Measurements from ENCODE around the gene NUAK2.

- TF ChIP-seq, protein P1, sequence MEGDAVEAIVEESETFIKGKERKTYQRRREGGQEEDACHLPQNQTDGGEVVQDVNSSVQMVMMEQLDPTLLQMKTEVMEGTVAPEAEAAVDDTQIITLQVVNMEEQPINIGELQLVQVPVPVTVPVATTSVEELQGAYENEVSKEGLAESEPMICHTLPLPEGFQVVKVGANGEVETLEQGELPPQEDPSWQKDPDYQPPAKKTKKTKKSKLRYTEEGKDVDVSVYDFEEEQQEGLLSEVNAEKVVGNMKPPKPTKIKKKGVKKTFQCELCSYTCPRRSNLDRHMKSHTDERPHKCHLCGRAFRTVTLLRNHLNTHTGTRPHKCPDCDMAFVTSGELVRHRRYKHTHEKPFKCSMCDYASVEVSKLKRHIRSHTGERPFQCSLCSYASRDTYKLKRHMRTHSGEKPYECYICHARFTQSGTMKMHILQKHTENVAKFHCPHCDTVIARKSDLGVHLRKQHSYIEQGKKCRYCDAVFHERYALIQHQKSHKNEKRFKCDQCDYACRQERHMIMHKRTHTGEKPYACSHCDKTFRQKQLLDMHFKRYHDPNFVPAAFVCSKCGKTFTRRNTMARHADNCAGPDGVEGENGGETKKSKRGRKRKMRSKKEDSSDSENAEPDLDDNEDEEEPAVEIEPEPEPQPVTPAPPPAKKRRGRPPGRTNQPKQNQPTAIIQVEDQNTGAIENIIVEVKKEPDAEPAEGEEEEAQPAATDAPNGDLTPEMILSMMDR (IDR thresholded peaks at IDR 0.05) = no peak
- no peak for TF ChIP-seq POLR2AphosphoS5 (IDR thresholded peaks at IDR 0.05)
Measured at GRCh38 chr1:205350124-205350523, 28.6 kb upstream of the NUAK2 start.
